ENCODE results near the gene CPED1.
"Not testable (repeated sequence)": the region's sequence is repeated elsewhere in the genome, so short reads cannot be mapped to it uniquely, and the experiment has no call there.

Gene CPED1

GRCh38 chr7:121300685-121301420, 312.3 kb downstream of the CPED1 start:
- no peak for DNase-seq

- no peak for DNase-seq
These were observed 313.1 kb downstream of the CPED1 start for GRCh38 chr7:121301446-121302213.

GRCh38 chr7:121302214-121302745, 313.8 kb downstream of the CPED1 start:
- DNase-seq = no peak

GRCh38 chr7:121303422-121304101, 315.1 kb downstream of the CPED1 start:
- DNase-seq = no peak

- no peak for DNase-seq
These were observed 315.7 kb downstream of the CPED1 start for GRCh38 chr7:121304102-121304658.

- DNase-seq = no peak
These were observed 316.6 kb downstream of the CPED1 start for GRCh38 chr7:121305109-121305508.

- DNase-seq = no peak
These were observed 318.1 kb downstream of the CPED1 start for GRCh38 chr7:121306565-121306964.

- DNase-seq = no peak
These were observed 318.6 kb downstream of the CPED1 start for GRCh38 chr7:121307021-121307574.

- no peak for DNase-seq
These were observed 324.8 kb downstream of the CPED1 start for GRCh38 chr7:121313220-121313792.

- DNase-seq = no peak
These were observed 325.5 kb downstream of the CPED1 start for GRCh38 chr7:121313793-121314676.

GRCh38 chr7:121315170-121315569, 326.7 kb downstream of the CPED1 start:
- not testable (repeated sequence) for DNase-seq

GRCh38 chr7:121322460-121322859, 333.9 kb downstream of the CPED1 start:
- DNase-seq = no peak

GRCh38 chr7:121323515-121324302, 335.2 kb downstream of the CPED1 start:
- DNase-seq = no peak

- DNase-seq = no peak
These were observed 339.2 kb downstream of the CPED1 start for GRCh38 chr7:121327671-121328070.

- no peak for DNase-seq
These were observed 340.1 kb downstream of the CPED1 start, which contains the start of gene WNT16 for GRCh38 chr7:121328508-121329190. TSS of gene WNT16 (plus strand) at chr7:121329000. CDS start at chr7:121329293, 293 bp downstream.

- DNase-seq = no peak
These were observed 340.9 kb downstream of the CPED1 start for GRCh38 chr7:121329191-121330052.

- no peak for DNase-seq
These were observed 341.7 kb downstream of the CPED1 start for GRCh38 chr7:121330053-121330833.

GRCh38 chr7:121331048-121331447, 342.5 kb downstream of the CPED1 start:
- DNase-seq = no peak
